Right atrium auricular region (tissue), 2 donors: ENCODE measurements around the gene ABHD5. TPM values are rescaled to one million over a fixed set of nuclear protein-coding genes. Genes with fewer than 3 reads are reported as not detected.

Experiments used
- DNase-seq: peaks from one replicate; pipeline ENCODE4 v3.0.0-alpha.2; 2019; ENCODE audit warnings: low spot score
- H3K27ac ChIP-seq, 2 donors: fragments of 200-600 bp; sonication (generic); 1 replicate in 1 of 2; 2 replicates in 1 of 2; pipeline ENCODE4 v1.5.1; 2016 to 2019
- H3K27me3 ChIP-seq, 2 donors: fragments of 200-600 bp; sonication (generic); one replicate each; pipeline versions ENCODE4 v1.5.1 to v1.6.0; 2017 to 2019
- H3K36me3 ChIP-seq: fragments of 200-600 bp; sonication (generic); one replicate; pipeline ENCODE4 v1.5.1; 2016
- H3K4me1 ChIP-seq, 2 donors: fragments of 200-600 bp; sonication (generic); one replicate each; pipeline versions ENCODE4 v1.5.1 to v1.6.0; 2017 to 2019
- H3K4me3 ChIP-seq, 2 donors: fragments of 200-600 bp; sonication (generic); 1 replicate in 1 of 2; 2 replicates in 1 of 2; pipeline ENCODE4 v1.5.1; 2017 to 2019; ENCODE audit warnings: mild to moderate bottlenecking in 1 of 2, moderate library complexity in 1 of 2
- H3K9me3 ChIP-seq, 2 donors: fragments of 200-600 bp; sonication (generic); one replicate each; pipeline ENCODE4 v1.5.1; 2019
- total RNA-seq, 2 donors: library from RNA; depleted of rRNA; stranded (reverse); fragments of >200 nt; gene quantifications; one replicate each; pipeline ENCODE4 v1.1.0, GENCODE V29; 2016
- TF ChIP-seq, protein P1 (sequence below), 2 donors: fragments of 200-600 bp; sonication (generic); IDR thresholded peaks; one replicate each; pipeline ENCODE4 v1.5.1; 2019; ENCODE audit warnings: antibody characterized with exemption in 2 of 2

ABHD5 gene
- total RNA-seq, 2 donors from 2014 or later: 16.4 to 20.2 TPM

DNA sequence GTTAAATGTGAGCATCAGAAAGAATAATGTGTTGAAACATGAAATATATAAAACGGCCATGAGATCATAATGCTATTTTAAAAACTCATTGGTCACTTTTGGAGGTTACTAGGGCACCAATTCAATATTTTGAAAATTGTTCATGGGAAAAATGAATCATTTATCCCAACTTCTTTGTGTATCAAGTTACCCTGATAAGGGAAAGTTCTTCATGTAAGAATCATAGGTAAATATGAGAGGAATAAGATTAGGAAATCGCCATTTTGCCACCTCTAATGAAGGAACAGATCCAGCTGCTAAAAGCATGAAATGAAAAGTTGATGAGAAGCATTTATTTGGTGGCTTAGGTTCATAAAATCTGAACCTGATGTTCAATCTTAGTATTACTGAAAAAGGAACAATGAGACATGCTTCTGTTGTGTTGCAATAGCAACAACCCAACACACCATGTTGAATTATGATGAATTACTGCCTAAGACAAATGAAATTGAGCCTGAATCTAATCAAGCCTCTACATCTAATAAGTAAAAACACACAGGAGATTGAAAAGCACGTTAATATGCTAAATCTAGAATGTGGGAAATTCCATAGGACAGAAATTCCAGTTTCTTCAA, 32.5 kb downstream of the ABHD5 start:
- H3K4me1 ChIP-seq: no peaks in the 10 kb centered on the region
- H3K27ac ChIP-seq: no peak overlapping the region
- DNase-seq: no peak
- no peak overlapping the region for H3K4me3 ChIP-seq
- no peaks in the 10 kb centered on the region for H3K9me3 ChIP-seq
- H3K36me3 ChIP-seq: peaks cover 24% of the 10 kb centered on the region
- no peaks in the 10 kb centered on the region for H3K27me3 ChIP-seq
- TF ChIP-seq, protein P1, sequence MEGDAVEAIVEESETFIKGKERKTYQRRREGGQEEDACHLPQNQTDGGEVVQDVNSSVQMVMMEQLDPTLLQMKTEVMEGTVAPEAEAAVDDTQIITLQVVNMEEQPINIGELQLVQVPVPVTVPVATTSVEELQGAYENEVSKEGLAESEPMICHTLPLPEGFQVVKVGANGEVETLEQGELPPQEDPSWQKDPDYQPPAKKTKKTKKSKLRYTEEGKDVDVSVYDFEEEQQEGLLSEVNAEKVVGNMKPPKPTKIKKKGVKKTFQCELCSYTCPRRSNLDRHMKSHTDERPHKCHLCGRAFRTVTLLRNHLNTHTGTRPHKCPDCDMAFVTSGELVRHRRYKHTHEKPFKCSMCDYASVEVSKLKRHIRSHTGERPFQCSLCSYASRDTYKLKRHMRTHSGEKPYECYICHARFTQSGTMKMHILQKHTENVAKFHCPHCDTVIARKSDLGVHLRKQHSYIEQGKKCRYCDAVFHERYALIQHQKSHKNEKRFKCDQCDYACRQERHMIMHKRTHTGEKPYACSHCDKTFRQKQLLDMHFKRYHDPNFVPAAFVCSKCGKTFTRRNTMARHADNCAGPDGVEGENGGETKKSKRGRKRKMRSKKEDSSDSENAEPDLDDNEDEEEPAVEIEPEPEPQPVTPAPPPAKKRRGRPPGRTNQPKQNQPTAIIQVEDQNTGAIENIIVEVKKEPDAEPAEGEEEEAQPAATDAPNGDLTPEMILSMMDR (IDR thresholded peaks at IDR 0.05): no peak

DNA sequence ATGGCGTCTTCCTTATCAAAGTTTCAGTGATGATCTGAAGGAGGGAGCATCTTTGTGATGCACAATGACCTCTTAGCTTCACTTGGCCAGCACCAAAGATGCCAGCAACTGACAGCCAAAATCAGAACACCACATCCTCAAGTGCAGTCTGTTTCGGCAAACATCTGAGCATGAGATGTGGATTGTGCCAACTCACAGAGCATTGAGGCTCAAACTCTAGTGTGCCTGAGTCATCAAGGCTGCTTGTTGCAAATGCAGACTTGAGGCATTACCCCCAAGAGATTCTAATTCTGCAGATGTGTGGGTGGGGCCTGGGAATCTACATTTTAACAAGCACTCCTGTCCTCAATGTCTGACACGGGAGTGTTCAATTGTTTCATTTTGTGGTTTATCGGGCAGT, 35.8 kb downstream of the ABHD5 start:
- no peak overlapping the region for H3K4me3 ChIP-seq
- no peaks in the 10 kb centered on the region for H3K4me1 ChIP-seq
- TF ChIP-seq, protein P1 (IDR thresholded peaks at IDR 0.05): no peak
- no peak overlapping the region for H3K27ac ChIP-seq
- H3K27me3 ChIP-seq: no peaks in the 10 kb centered on the region
- H3K9me3 ChIP-seq: no peaks in the 10 kb centered on the region
- DNase-seq: no peak
- H3K36me3 ChIP-seq: no peaks in the 10 kb centered on the region

DNA sequence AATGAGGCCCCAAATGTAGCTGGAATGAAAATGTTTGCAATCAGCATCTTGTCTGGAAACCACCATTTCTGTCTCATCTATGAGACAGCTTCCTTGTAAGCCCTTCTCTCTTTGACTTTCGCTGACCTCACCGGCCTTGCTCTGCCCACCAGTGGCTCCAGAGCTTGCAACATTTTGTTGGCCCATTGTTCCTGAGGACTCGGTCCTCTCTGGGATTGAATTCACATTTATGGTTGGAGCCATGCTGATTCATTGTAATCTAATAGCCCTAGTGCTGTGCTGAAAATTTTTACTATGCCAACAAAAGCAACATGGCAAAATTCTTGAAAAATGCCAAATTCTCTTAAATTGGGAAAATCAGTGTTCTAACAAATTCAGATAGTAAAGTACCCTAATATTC, 37.2 kb downstream of the ABHD5 start:
- no peaks in the 10 kb centered on the region for H3K9me3 ChIP-seq
- H3K36me3 ChIP-seq: no peaks in the 10 kb centered on the region
- no peak for DNase-seq
- H3K27ac ChIP-seq: no peak overlapping the region
- H3K27me3 ChIP-seq: no peaks in the 10 kb centered on the region
- H3K4me3 ChIP-seq: no peak overlapping the region
- TF ChIP-seq, protein P1 (IDR thresholded peaks at IDR 0.05): no peak
- H3K4me1 ChIP-seq: no peaks in the 10 kb centered on the region

DNA sequence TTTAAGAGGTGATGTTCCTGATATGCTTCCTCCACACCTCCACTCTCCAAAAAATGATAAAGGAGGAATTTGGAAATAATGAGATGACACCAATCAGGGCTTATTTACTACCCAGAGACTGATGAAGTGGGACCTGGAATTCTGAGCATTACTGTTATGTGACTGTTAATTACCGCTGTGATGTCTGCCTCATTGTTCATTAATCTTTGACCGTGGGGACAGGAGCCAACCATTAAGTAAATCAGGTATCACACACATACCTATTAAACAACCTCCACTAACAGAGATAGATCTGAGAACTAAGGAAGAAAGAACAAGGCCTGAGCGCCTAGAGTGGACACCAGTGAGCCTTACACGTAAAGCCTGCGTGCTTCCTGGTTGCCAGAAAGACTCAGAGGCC, 37.7 kb downstream of the ABHD5 start:
- no peak for DNase-seq
- no peak overlapping the region for H3K4me3 ChIP-seq
- no peaks in the 10 kb centered on the region for H3K27me3 ChIP-seq
- H3K27ac ChIP-seq: no peak overlapping the region
- peaks cover 0 to 3% of the 10 kb centered on the region in 2 donors for H3K4me1 ChIP-seq
- TF ChIP-seq, protein P1 (IDR thresholded peaks at IDR 0.05): no peak
- H3K9me3 ChIP-seq: no peaks in the 10 kb centered on the region
- H3K36me3 ChIP-seq: no peaks in the 10 kb centered on the region

DNA sequence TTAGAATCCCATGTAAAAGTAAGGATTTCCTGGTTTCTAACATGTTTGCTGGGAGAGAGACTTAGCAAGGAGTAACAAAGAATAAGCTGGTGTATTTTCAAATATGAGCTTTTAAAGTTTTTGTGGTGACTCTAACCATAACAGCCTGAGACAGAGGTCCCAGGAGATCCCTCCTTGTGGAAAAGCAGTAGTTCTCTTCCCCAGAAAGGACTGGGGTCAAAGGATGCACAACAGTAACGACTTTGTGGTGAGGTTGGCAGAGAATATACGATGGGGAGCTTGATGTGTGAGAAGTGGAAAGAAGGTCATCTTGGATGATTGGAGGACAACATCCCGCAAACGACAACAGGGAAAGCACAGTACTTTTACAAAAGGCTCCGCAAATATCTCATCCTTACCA, 38.2 kb downstream of the ABHD5 start:
- Histone ChIP-seq H3K4me3 (no peak overlapping the region), H3K4me1 (peaks cover 0 to 8% of the 10 kb centered on the region in 2 donors), H3K9me3 (no peaks in the 10 kb centered on the region), H3K27me3 (no peaks in the 10 kb centered on the region), H3K36me3 (no peaks in the 10 kb centered on the region), H3K27ac (no peak overlapping the region)
- TF ChIP-seq, protein P1 (IDR thresholded peaks at IDR 0.05): no peak
- DNase-seq: no peak
